HG02885 (cell line): Measurements from ENCODE around the gene ZBTB7C.

Experiments used
- ATAC-seq: cut with Tn5 transposase; IDR thresholded peaks from one replicate; pipeline ENCODE4 v1.9.1; 2021; ENCODE audit warnings: mild to moderate bottlenecking; ENCODE audit not compliant: unreplicated experiment, poor library complexity

Gene ZBTB7C

DNA sequence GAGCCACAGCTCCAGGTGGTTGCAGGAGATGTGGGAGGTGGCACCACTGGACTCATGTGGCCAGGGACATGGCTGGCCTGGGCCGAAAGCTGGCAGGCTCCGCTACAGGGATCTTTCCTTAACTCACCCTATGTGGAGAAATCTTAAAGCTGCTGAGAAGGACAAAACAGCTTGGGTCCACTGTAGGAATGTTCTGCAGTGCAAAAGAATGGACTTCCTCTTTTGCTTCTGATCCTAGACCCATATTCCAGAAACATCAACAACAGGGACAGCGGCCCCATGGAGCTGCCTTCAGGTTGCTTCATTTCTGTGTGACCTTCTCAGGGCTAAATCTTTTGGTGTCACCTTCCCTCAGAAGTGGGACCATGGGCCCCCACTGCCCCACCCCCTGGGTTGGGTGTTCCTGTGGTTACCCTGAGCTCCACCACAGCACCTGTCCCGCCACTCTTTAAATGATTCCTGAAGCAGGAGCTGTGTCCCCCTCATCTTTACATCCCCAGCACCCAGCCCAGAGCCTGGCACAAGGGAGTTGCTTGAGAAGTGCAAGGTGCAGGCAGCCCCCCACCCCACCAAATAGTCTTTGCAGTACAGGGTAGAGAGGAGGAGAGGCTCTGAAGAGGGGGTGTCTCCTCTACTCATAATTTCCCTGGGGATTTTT lies 205.8 kb downstream of the ZBTB7C start:
- no peak for ATAC-seq

DNA sequence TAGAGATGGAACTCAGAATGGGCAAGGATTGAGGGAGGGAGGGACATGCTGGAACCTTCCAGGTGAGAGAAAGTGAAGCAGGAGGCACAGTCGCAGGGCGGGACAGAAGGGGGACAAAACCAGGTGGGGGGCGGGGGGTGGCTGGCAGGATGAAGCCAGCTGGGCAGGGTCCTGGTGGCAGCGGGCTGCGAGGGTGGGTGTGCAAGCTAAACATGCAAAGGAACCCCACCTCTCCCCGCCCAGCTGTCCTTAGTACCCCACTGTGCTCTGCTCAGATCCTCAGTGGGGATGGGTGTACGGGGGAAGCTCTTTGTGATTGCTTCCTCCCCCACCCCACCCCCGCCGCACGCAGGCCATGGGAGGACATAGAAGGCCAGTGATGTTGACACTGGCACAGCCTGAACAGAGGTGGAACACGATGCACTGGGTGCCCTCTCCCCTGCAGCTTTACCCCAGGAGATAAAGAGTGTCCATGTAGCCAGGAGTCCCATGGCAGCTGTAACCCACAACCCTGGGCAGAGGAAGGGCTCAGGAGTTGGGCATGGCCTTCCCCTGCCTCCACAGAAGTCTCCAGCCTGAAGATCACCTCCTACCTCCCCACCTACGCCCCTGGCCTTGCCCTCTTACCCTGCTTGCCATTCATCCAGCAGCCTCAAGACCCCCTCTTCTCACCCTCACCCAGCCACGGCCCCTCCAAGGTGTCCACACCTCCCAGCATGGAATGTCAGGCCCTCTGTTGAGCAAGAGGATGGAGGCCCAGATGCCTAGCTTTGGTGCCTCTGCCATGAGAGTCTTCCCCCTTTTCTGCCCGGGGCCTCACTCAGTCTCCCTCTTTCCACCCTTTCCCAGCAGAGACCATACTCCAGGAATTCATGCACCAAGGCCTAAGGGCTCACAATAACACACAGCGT lies 206.6 kb downstream of the ZBTB7C start:
- no peak for ATAC-seq

- no peak for ATAC-seq
Measured at GRCh38 chr18:48202006-48202348, 207.2 kb downstream of the ZBTB7C start.

DNA sequence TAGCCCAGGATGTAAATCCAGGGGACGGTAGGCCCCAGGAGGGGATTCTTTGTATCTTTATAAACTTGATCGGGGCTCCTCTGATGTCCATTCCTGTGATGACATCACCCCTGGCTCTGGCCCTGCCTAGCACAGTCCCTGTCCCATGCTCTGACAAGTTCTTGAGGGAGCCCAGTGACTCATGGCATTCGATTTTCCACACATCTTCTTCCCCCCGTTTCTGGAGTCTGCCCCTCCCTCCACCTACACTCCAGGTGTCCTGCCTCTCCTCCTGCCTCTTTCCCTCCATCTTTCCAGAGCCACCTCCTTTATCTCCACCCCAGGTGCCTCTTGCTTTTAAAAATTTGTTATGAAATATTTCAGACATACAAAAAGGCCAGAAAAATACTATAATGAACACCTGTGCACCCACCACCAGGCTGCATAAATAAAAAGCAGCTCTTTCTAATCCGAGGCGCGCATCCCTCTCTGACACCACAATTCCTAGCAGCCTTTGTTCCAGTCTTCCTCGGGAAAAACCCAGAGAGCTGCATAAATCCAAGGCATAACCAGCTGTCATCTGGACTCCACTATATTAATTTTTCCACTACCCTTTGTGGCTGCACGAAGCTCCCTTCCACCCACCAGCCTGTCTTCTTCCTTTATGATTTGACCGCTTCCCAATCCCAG lies 207.7 kb downstream of the ZBTB7C start:
- no peak for ATAC-seq

GRCh38 chr18:48200631-48201336 lies 208.4 kb downstream of the ZBTB7C start:
- no peak for ATAC-seq

- no peak for ATAC-seq
Measured at GRCh38 chr18:48199399-48199798, 209.8 kb downstream of the ZBTB7C start.

GRCh38 chr18:48197819-48198218 lies 211.4 kb downstream of the ZBTB7C start:
- no peak for ATAC-seq

GRCh38 chr18:48195787-48196186 lies 213.4 kb downstream of the ZBTB7C start:
- ATAC-seq, result no peak

DNA sequence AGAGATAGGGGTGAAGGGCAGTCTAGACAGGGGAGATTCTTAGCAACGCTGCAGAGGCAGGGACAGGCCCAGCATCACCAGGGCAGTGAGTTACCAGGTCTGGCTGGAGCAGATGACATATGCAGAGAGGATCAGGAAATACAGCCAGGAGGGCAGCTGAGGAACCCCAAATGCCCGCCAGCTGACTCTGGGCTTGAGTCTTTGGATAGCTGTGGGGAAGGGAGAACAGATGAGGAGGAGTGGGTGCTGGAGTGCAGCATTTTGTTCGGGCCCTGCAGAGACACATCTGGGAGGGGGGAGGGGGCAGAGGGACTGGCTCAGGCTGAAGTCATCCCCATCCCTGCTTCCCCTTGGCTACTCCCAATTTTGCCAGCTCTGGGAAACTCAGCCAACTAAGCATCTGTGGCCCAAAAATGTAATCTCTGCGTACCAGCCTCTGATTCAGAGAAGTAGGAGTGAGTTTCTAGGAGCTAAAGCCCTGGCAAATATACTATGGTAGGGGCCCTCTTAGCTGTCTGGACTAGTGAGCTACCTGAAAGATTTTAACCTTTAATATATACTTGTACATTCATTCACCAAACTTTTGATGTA lies 214.5 kb downstream of the ZBTB7C start:
- no peak for ATAC-seq

GRCh38 chr18:48193521-48194492 lies 215.4 kb downstream of the ZBTB7C start:
- ATAC-seq, result no peak

GRCh38 chr18:48192542-48192941 lies 216.6 kb downstream of the ZBTB7C start:
- ATAC-seq, result no peak

GRCh38 chr18:48191494-48191893 lies 217.7 kb downstream of the ZBTB7C start:
- ATAC-seq, result no peak

DNA sequence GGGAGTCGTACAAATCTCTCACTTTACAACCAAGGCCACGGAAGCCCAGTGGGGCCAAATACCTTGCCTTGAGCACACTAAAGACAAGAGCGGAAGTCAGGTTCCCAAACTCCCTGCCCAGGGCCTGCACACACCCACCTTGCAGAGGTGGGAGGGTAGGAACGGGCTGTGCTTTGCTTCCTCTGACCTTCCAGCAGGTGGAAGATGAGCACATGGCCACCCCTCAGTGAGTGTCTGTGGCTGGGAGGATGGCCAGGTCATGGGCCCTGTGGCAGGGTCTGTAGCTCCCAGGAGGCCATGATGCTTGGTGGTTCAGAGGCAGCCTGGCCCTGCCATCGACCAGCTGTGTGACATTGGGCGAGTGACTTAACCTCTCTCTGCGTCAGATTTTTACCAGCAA lies 218.2 kb downstream of the ZBTB7C start:
- ATAC-seq, result no peak

DNA sequence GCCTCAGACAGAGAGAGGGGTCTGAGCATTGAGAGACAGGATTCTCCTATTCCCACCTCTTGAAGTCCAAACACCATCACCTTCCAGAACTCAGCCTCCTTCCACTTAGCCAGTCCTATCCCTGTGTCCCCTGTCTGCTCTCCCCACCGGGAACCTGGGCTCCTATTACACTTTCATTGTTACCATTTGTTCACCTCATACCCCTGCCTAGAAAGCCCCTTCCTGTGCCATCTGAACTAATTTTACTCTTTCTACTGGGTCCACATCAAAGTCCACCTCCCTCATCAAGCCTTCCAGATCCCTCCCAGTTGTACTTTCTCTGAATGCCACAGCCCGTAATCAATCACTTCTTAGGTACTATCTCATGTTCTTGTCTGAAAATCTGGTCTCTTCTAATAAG lies 220.6 kb downstream of the ZBTB7C start:
- ATAC-seq, result no peak

- ATAC-seq, result no peak
Measured at GRCh38 chr18:48186861-48187260, 222.3 kb downstream of the ZBTB7C start.

DNA sequence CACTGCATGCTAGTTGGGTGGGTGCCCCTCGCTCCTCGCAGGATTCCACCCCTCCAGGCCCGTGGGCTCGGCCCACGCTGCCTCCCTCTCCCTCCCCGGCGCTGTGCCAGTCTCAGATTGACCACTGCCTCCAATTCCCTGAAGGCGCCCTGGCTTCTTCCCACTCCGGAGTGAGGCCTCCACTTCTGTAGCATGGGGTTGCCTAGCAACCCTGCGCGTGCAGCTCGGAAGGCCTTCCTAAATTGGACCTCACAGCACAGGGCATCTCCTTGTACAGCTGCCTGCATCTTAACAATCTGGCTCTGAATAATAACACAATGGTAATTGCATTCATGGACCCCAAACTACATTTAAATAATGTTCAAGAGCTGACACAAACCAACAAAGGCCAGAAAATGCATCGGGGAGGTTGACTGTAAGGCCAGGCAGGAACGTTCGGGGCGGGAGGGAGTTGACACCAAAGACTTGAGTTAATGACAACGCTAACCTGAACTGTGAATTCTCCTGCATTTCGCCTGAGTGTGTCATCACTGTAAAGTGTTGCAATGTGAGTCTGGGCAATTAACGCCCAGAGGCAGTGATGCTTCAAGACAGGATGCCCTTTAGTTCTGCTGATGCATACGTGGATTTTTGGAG lies 222.9 kb downstream of the ZBTB7C start:
- ATAC-seq, result no peak

GRCh38 chr18:48184118-48184517 lies 225.1 kb downstream of the ZBTB7C start:
- no peak for ATAC-seq

GRCh38 chr18:48183613-48184012 lies 225.6 kb downstream of the ZBTB7C start:
- no peak for ATAC-seq

GRCh38 chr18:48182779-48183178 lies 226.4 kb downstream of the ZBTB7C start:
- no peak for ATAC-seq
